Neural cell (in vitro differentiated cells): ENCODE results near the gene CAPN12. TPM values are rescaled to one million over a fixed set of nuclear protein-coding genes. Genes with fewer than 3 reads are reported as not detected.

ENCODE experiments used
- H2AFZ ChIP-seq: fragments of 200-600, 300-800 bp; sonication (generic), shearing (Covaris generic); 2 replicates; pipeline ENCODE4 v1.6.0; 2014; ENCODE audit warnings: low read depth, mild to moderate bottlenecking, antibody characterized with exemption, low read length, moderate library complexity
- H3F3A ChIP-seq: fragments of 200-600 bp; shearing (Covaris generic); 2 replicates; pipeline ENCODE4 v1.6.1; 2016; ENCODE audit warnings: mild to moderate bottlenecking, moderate library complexity, mixed read lengths, antibody characterized with exemption, low read length; ENCODE audit not compliant: insufficient read depth, poor library complexity, severe bottlenecking
- H3K27ac ChIP-seq: fragments of 200-600, 300-800 bp; sonication (generic), shearing (Covaris generic); 2 replicates; pipeline ENCODE4 v1.5.1; 2014; ENCODE audit warnings: mild to moderate bottlenecking, low read length, moderate library complexity
- H3K27me3 ChIP-seq: fragments of 300-800, 200-600 bp; sonication (generic), shearing (Covaris generic); 2 replicates; pipeline ENCODE4 v1.6.0; 2014; ENCODE audit warnings: mild to moderate bottlenecking, low read depth, low read length, moderate library complexity; ENCODE audit not compliant: insufficient read depth
- H3K36me3 ChIP-seq: fragments of 300-800, 200-600 bp; sonication (generic), shearing (Covaris generic); 2 replicates; pipeline ENCODE4 v1.5.1; 2014; ENCODE audit warnings: mild to moderate bottlenecking, antibody characterized with exemption, low read length, moderate library complexity; ENCODE audit not compliant: insufficient read depth
- H3K4me2 ChIP-seq: fragments of 300-800, 200-600 bp; sonication (generic), shearing (Covaris generic); 2 replicates; pipeline ENCODE4 v1.6.0; 2014; ENCODE audit warnings: mild to moderate bottlenecking, low read length
- H3K4me3 ChIP-seq: fragments of 300-800, 200-600 bp; sonication (generic), shearing (Covaris generic); 2 replicates; pipeline ENCODE4 v1.5.1; 2014; ENCODE audit warnings: mild to moderate bottlenecking, low read length, moderate library complexity
- H3K79me2 ChIP-seq: fragments of 200-600 bp; shearing (Covaris generic); replicated peaks from 2 replicates; pipeline ENCODE4 v1.6.0; 2014; ENCODE audit warnings: mild to moderate bottlenecking, low read length, moderate library complexity; ENCODE audit not compliant: insufficient read depth
- H3K9ac ChIP-seq: fragments of 300-800, 200-600 bp; sonication (generic), shearing (Covaris generic); 2 replicates; pipeline ENCODE4 v1.6.1; 2016; ENCODE audit warnings: mild to moderate bottlenecking, low read length, mixed read lengths
- H3K9me2 ChIP-seq: fragments of 200-600 bp; shearing (Covaris generic); 2 replicates; pipeline ENCODE4 v1.6.1; 2016; ENCODE audit warnings: mild to moderate bottlenecking, low read length, mixed read lengths; ENCODE audit not compliant: insufficient read depth
- H3K9me3 ChIP-seq: fragments of 200-600, 300-800 bp; sonication (generic), shearing (Covaris generic); 2 replicates; pipeline ENCODE4 v1.6.1; 2016; ENCODE audit warnings: mild to moderate bottlenecking, mixed run types, low read length, moderate library complexity, mixed read lengths
- H4K20me1 ChIP-seq: fragments of 200-600 bp; shearing (Covaris generic); 2 replicates; pipeline ENCODE4 v1.6.1; 2016; ENCODE audit warnings: mild to moderate bottlenecking, mixed run types; ENCODE audit not compliant: insufficient read depth
- EP300 ChIP-seq: fragments of 450-650 bp; conservative IDR thresholded peaks from 2 replicates; pipeline ENCODE4 v1.6.1; 2014; ENCODE audit warnings: antibody characterized with exemption, mild to moderate bottlenecking, moderate library complexity; ENCODE audit not compliant: poor library complexity, severe bottlenecking
- EZH2 ChIP-seq: fragments of 200-600, 300-800 bp; shearing (Covaris generic), sonication (generic); IDR thresholded peaks from 2 replicates; pipeline ENCODE4 v1.6.1; 2014; ENCODE audit warnings: antibody characterized with exemption, low read length, borderline replicate concordance, mild to moderate bottlenecking; ENCODE audit not compliant: insufficient read depth, poor library complexity, severe bottlenecking
- MXI1 ChIP-seq: fragments of 450-650 bp; conservative IDR thresholded peaks from 2 replicates; pipeline ENCODE4 v1.6.1; 2014; ENCODE audit warnings: antibody characterized with exemption, mild to moderate bottlenecking; ENCODE audit not compliant: poor library complexity, severe bottlenecking
- POLR2AphosphoS5 ChIP-seq: IDR thresholded peaks from 2 replicates; pipeline ENCODE4 v1.6.1; 2012
- RAD21 ChIP-seq: fragments of 450-650 bp; conservative IDR thresholded peaks from 2 replicates; pipeline ENCODE4 v1.6.1; 2014; ENCODE audit warnings: antibody characterized with exemption, mild to moderate bottlenecking, moderate library complexity
- REST ChIP-seq: IDR thresholded peaks from 2 replicates; pipeline ENCODE4 v1.6.1; 2012; ENCODE audit warnings: borderline replicate concordance
- SMC3 ChIP-seq: fragments of 450-650 bp; conservative IDR thresholded peaks from 2 replicates; pipeline ENCODE4 v1.6.1; 2014; ENCODE audit warnings: antibody characterized with exemption, mild to moderate bottlenecking, moderate library complexity; ENCODE audit not compliant: poor library complexity
- TAF1 ChIP-seq: IDR thresholded peaks from 2 replicates; pipeline ENCODE4 v1.6.1; 2012; ENCODE audit warnings: low read depth
- polyA plus RNA-seq: library from polyadenylated mRNA; depleted of rRNA; stranded (reverse); fragments of >200 nt; gene quantifications from 2 replicates; pipeline ENCODE4 v1.2.3, GENCODE V29; 2014
- TF ChIP-seq, protein P1 (sequence below): fragments of 450-650 bp; IDR thresholded peaks from 2 replicates; pipeline ENCODE4 v1.5.1; 2014; ENCODE audit warnings: antibody characterized with exemption, mild to moderate bottlenecking, moderate library complexity; ENCODE audit not compliant: poor library complexity, severe bottlenecking

CAPN12 gene
- polyA plus RNA-seq, 1 donor from 2014 or later = not detected

GRCh38 chr19:38703509-38703908 lies 40.8 kb downstream of the CAPN12 start:
- no peaks in the 10 kb centered on the region for H4K20me1 ChIP-seq
- H3K27ac ChIP-seq = no peak overlapping the region
- no peak overlapping the region for H3K4me3 ChIP-seq
- H3K36me3 ChIP-seq = no peaks in the 10 kb centered on the region
- H3K79me2 ChIP-seq = no peaks in the 10 kb centered on the region
- no peaks in the 10 kb centered on the region for H3F3A ChIP-seq
- no peak overlapping the region for H2AFZ ChIP-seq
- H3K9ac ChIP-seq = no peak overlapping the region
- TF ChIP-seq SMC3 (no peak), TAF1 (no peak)
- H3K9me2 ChIP-seq = no peaks in the 10 kb centered on the region
- H3K27me3 ChIP-seq = no peaks in the 10 kb centered on the region
- no peaks in the 10 kb centered on the region for H3K9me3 ChIP-seq
- no peak overlapping the region for H3K4me2 ChIP-seq

- no peaks in the 10 kb centered on the region for H3K9me2 ChIP-seq
- H3K36me3 ChIP-seq = no peaks in the 10 kb centered on the region
- H3K9ac ChIP-seq = no peak overlapping the region
- no peak overlapping the region for H3K4me2 ChIP-seq
- no peaks in the 10 kb centered on the region for H3K9me3 ChIP-seq
- no peak overlapping the region for H2AFZ ChIP-seq
- no peaks in the 10 kb centered on the region for H3K27me3 ChIP-seq
- no peaks in the 10 kb centered on the region for H4K20me1 ChIP-seq
- no peaks in the 10 kb centered on the region for H3F3A ChIP-seq
- H3K79me2 ChIP-seq = no peaks in the 10 kb centered on the region
- no peak for TF ChIP-seq RAD21
- TF ChIP-seq SMC3 = no peak
- no peak for TF ChIP-seq REST
- TF ChIP-seq TAF1 = no peak
- TF ChIP-seq POLR2AphosphoS5 = no peak
- no peak for TF ChIP-seq EP300
- TF ChIP-seq, protein P1, sequence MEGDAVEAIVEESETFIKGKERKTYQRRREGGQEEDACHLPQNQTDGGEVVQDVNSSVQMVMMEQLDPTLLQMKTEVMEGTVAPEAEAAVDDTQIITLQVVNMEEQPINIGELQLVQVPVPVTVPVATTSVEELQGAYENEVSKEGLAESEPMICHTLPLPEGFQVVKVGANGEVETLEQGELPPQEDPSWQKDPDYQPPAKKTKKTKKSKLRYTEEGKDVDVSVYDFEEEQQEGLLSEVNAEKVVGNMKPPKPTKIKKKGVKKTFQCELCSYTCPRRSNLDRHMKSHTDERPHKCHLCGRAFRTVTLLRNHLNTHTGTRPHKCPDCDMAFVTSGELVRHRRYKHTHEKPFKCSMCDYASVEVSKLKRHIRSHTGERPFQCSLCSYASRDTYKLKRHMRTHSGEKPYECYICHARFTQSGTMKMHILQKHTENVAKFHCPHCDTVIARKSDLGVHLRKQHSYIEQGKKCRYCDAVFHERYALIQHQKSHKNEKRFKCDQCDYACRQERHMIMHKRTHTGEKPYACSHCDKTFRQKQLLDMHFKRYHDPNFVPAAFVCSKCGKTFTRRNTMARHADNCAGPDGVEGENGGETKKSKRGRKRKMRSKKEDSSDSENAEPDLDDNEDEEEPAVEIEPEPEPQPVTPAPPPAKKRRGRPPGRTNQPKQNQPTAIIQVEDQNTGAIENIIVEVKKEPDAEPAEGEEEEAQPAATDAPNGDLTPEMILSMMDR = no peak
- TF ChIP-seq MXI1 = no peak
- no peak for TF ChIP-seq EZH2
- no peak overlapping the region for H3K27ac ChIP-seq
- H3K4me3 ChIP-seq = no peak overlapping the region
Measured at GRCh38 chr19:38702278-38702677, 42.0 kb downstream of the CAPN12 start.
